ENCODE results near the gene ATP2B2.

The ATP2B2 gene

GRCh38 chr3:10519236-10519635, 13.8 kb upstream of the ATP2B2 start:
- TF ChIP-seq CTCF (conservative IDR thresholded peaks at IDR 0.05; ENCODE audit: control insufficient read depth, insufficient read depth, low read depth, low read length) = no peak
- no peak overlapping the region for H3K4me3 ChIP-seq (ENCODE audit: control insufficient read depth, low read depth, low read length)
- DNase-seq (ENCODE audit: low read depth) = no peak

- no peak for DNase-seq (ENCODE audit: low read depth)
- H3K4me3 ChIP-seq (ENCODE audit: control insufficient read depth, low read depth, low read length) = no peak overlapping the region
- no peak for TF ChIP-seq CTCF (conservative IDR thresholded peaks at IDR 0.05; ENCODE audit: control insufficient read depth, insufficient read depth, low read depth, low read length)
Observed at GRCh38 chr3:10518506-10519150, 13.2 kb upstream of the ATP2B2 start.

GRCh38 chr3:10517627-10518026, 12.2 kb upstream of the ATP2B2 start:
- H3K4me3 ChIP-seq (ENCODE audit: control insufficient read depth, low read depth, low read length) = no peak overlapping the region
- no peak for DNase-seq (ENCODE audit: low read depth)
- TF ChIP-seq CTCF (conservative IDR thresholded peaks at IDR 0.05; ENCODE audit: control insufficient read depth, insufficient read depth, low read depth, low read length) = no peak

- H3K4me3 ChIP-seq (ENCODE audit: control insufficient read depth, low read depth, low read length) = no peak overlapping the region
- DNase-seq (ENCODE audit: low read depth) = no peak
- TF ChIP-seq CTCF (conservative IDR thresholded peaks at IDR 0.05; ENCODE audit: control insufficient read depth, insufficient read depth, low read depth, low read length) = no peak
Observed at GRCh38 chr3:10516544-10517452, 11.4 kb upstream of the ATP2B2 start.

GRCh38 chr3:10515884-10516495, 10.6 kb upstream of the ATP2B2 start:
- TF ChIP-seq CTCF (conservative IDR thresholded peaks at IDR 0.05; ENCODE audit: control insufficient read depth, insufficient read depth, low read depth, low read length) = no peak
- no peak for DNase-seq (ENCODE audit: low read depth)

GRCh38 chr3:10515396-10515795, 10.0 kb upstream of the ATP2B2 start:
- DNase-seq (ENCODE audit: low read depth) = no peak
- no peak for TF ChIP-seq CTCF (conservative IDR thresholded peaks at IDR 0.05; ENCODE audit: control insufficient read depth, insufficient read depth, low read depth, low read length)

More at GRCh38 chr3:10515884-10516495, 10.6 kb upstream of the ATP2B2 start:
- no peak overlapping the region for H3K4me3 ChIP-seq (ENCODE audit: control insufficient read depth, low read depth, low read length)

More at GRCh38 chr3:10515396-10515795, 10.0 kb upstream of the ATP2B2 start:
- H3K4me3 ChIP-seq (ENCODE audit: control insufficient read depth, low read depth, low read length) = no peak overlapping the region
